GM18505 (cell line): ENCODE measurements around the gene PUM2.

Experiments
- ATAC-seq: cut with Tn5 transposase; IDR thresholded peaks from one replicate; pipeline ENCODE4 v1.9.1; 2021; ENCODE audit not compliant: unreplicated experiment
- POLR2A ChIP-seq: IDR thresholded peaks from 4 replicates; pipeline ENCODE4 v1.6.1; 2011; ENCODE audit warnings: borderline replicate concordance; ENCODE audit not compliant: insufficient read depth, insufficient read length; ENCODE audit errors: extremely low read depth

PUM2 gene

DNA sequence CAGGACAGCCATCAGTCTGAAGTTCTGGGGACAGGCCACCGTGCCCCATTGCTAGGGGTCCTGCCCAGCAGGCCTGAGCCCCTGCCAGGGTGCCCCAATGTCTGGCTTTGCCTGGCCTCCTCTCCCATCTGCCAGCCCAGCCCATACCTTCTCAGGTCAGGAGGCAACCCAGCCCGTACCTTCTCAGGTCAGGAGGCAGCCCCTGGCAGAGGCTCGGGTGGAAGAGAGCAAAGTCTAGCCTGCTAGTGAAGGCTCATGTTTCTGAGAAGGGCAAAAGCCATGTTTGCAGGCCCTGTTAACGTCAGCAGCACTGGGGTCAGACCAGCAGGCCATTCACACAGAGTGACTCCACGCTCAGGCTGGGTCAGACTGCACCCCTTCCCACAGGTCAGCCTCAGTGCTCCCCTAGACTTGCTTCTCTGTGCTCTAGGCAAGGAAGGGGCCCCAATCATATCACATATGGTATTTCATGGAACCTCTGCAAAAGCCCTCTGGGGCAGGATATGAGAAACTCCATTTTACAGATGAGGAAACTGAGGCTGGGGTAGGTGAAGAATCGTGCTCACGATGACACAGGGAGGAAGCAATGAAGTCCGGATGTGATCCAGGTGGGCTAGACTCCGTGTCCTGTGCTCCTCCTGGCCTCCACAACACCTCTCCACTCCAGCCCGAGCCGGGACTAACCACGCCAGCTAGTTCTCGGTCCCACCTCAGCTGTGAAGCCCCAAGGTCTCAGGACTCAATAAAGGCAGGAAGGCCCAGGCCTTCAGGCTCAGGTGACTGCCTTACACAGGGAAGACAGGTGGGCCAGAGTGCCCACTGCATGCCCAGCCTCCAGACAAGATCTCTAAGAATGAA, 135.2 kb downstream of the PUM2 start:
- ATAC-seq, result no peak
- no peak for TF ChIP-seq POLR2A

DNA sequence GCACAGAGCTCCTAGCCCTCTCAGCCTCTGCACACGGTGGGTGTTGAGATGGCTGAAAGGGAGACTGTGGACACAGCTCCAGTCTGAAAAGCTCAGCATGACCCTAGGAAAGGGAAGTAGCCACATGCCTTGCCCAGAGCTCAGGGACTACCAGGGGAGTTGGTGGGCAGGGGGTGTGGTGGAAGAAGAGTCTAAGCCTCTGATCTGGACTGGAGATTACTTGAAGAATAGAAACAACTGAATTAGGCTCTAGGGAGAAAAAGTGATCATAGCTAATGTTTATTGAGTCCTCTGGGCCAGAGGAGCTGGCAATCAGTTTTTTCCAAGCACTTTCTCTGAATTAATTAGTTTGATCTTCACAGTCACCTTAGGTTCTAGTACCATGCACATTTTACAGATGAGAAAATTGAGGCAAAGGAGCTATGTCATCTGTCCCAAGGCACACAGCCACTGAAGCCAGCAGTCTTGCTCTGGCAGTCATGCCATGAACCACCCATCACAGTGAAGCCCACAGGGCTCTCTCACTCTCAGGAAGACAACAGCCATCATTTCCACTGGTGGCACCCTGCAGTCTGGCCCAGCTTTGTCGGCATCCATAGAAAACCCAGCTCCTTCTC, 136.0 kb downstream of the PUM2 start:
- no peak for TF ChIP-seq POLR2A
- ATAC-seq, result no peak

DNA sequence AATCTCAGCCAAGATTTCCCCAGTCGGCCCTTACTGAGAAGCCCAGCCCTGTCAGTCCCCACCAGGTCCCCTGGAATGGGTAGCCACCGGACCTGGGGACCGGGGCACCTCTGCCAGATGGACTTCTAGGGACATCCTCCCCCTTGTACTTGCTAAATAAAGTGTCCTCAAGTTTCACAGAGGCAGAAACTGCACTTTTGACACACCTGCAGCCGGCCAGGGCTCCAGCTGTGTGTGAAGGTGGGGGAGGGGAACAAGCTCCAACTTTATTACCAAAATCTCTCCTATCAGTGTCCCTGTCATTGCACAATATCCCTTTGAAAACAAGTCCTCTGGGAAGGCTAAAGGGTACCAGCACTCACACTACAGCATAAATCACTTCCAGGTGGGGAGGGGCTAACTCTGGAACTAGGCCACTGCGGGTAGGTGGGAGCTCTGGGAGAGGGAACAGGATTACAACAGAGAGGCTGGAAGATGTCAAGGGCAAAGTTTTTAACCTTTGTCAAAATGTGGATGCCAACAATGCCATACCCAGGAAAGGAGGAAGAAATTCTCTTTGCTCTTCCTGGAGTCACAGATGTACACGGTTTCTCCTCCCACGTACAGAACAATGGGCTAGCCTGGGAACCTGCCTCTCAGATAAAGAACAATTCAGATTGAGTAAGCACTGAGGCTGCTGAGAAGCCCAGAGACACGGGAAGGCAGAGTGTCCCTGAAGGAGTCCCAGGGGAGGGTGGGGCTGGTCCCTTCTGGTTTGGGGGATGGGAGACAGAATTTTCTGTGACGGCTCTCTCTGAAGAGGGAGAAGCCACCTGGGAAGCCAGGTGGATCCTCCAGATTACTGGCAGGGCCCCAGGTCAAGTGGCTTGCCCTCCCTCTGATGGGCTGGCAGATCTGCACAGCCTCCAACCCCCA, 136.7 kb downstream of the PUM2 start:
- TF ChIP-seq POLR2A, result no peak
- no peak for ATAC-seq

DNA sequence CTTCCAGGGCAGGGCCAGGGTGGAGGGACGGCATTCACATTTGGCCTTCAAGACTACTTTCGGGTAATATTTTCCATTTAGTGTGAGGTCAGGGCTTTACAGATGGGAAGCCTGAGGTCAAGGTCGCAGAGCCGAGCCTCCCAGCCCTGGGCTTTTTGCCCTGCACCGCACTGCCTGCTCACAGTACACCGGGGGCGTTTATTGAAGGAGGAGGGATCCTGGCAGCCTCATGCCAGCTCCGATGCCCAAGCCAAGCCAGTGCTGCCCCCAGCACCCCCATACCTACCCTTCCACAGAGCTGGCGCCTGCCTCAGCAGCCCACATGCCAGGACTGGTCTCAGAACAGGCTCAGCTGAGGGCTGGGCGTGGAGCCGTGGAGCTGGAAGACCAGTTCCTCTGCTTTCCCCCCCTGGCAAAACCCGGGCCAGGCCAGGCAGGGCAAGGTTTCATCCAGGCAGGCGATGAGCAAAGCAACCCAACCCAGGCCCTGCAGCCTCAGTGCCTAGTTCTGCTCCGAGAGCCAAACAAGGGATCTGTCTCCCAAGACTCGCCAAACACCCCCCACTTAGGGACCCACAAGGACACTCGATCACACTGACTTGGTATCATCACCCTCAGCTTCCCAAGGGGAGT, 137.7 kb downstream of the PUM2 start:
- no peak for ATAC-seq
- no peak for TF ChIP-seq POLR2A

DNA sequence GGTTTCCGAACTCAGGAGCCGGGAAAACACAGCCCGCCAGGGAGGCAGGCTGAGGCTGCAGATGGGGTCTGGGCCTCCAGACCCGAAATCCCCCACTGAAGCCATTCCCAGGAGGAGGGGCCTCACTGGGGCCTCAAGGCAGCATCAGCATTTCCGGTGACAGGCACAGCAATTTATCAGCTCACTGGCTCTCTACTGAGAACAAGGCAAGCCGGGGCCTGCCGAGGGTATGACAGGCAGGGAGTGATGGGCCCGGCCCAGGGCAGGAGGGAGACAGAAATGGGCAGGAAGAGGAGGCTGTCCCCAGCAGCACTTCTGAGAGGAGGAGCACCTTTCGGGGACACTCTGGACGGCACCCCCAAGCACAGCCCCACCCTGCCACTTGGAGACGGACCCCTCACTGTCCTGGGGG, 138.2 kb downstream of the PUM2 start:
- peak; percentile 44 for ATAC-seq
- TF ChIP-seq POLR2A, result peak; percentile 44

DNA sequence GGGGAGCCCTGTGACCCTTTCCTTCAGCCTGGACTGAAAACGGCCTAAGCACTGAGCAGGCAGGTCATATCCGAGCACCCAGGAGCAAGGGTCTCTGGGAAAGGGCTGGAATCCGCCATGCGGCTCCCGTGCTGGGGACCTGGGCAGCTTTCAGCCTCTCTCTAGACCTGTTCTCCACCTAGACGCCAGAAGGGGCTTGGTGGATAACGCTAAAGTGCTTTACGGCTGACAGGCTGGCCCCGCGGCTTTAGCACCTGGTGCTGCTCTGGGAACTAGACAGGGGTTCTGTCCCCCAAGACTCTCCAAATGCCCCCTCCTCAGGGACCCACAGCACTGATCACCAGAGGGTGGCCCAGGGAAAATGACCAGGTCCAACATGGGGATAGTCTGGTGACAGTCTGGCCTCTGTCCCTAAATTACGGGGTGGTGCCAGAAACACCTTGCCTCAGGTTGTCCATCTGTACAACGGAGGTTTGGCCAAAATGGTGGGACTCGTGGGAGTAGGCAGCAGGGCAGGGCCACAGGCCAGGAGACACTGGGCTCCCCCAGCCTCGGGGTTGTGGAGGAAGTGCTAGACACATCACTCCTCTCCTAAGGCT, 138.7 kb downstream of the PUM2 start:
- ATAC-seq, result peak; percentile 19
- TF ChIP-seq POLR2A, result no peak

DNA sequence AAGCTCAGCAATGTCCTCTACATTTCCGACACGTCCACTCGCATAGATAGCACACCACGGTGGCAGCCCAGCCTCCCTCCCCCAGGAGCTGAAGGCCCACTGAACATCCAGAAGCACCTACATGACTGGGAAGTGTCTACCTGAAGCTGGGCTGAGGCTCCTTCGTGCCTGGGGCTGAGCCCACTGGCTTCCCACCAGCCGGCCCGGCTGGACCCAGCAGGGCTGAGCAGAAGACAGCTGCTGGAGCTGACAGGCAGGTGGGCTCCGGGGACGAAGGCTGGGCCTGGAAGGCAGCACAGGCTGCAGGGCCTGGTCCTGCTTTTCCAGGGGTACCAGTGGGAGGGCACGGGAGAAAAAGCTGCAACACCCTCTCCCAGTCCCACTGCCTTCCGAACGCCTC, 139.2 kb downstream of the PUM2 start:
- TF ChIP-seq POLR2A, result no peak

DNA sequence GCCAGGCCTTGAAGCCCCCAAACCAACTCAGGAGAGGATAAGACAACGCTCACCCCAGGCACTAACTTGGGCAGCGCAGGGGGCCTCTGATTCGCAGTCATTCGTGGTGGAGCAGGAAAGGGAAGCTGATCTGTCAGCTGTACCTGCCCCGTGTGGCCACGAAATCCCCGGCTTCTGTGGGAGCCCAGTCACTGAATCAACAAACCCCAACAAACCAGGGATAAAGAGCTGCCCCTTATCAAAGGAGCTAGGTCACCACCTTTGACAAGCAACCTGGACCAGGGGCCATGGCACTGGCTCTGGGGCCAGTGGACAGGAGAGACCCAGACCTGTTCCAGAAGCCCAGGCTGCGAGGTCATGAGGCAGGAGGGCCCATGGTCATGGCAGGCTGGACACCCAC, 140.2 kb downstream of the PUM2 start:
- no peak for TF ChIP-seq POLR2A
- ATAC-seq, result no peak

More for the DNA sequence above, 139.2 kb downstream of the PUM2 start:
- no peak for ATAC-seq

DNA sequence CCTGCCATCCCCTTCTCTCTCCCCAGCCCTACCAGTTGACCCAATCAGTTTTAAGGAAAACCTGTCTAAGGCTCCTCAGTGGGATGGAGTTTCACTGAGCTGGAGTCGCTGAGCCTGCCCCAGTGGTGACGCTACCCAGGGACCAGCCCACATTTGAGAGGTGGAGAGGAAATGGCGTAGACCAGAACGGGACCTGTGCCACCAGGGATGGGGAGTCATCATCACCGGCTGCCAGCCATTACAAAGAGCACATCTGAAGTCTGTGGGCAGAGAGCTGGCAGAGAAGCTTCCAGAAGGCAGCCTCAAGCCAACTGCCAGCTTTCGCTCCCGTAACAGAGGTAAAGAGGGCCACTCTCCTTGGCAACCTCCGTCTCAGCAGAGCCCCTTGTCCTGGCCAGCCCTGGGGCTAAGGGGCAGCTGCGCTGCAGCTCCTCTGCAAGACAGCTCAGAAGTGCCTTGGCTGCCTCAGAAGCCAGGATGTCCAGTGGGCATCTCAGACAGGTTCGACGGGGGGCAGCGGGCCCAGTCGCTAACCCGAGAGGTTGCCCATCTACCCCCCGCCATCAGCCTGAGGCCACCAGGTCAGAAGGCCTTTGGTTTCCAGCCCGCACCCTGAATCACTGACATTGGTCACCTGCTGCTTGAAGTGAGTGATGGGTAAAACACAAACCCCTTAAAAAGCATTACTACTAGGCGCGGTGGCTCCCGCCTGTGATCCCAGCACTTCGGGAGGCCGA, 141.1 kb downstream of the PUM2 start:
- TF ChIP-seq POLR2A, result no peak
- ATAC-seq, result no peak

DNA sequence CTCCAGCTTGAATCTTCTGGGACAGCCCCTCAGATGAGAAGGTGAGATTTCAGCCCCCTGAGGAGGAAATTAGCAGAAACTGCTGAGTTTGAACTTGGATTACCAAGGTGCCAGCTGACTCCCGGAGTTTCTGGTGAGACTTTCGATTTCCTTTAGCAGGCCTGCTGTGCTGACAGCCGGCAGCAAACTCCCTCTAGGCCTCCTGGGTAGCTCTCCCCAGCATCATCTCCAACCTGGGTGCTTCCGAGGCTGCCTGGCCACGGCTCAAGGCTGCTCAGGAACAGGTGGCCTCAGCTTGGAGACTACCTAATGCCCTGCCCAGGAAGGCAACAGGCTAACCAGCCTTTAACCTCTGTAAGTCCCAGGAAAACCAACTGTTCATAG, 142.2 kb downstream of the PUM2 start:
- ATAC-seq, result no peak
- no peak for TF ChIP-seq POLR2A

DNA sequence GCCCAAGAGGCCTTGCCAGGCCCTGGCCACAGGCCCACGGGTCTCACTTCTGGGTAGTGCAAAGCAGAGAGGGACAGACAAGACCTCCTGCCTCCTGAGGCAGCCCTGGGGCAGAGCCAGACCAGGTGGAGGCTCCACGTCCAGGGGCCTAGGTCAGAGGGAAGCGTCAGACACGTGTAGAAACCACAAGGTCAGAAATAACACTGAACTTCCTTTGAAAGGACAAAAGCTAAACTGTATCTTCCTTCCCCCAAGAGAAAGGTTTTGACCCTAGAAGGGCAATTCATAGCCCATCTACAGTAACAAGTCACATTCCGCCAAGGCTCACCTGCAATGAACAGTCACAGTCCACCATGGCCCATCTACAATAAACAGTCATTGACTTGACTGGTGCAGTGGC, 143.6 kb downstream of the PUM2 start:
- TF ChIP-seq POLR2A, result no peak
- ATAC-seq, result no peak

DNA sequence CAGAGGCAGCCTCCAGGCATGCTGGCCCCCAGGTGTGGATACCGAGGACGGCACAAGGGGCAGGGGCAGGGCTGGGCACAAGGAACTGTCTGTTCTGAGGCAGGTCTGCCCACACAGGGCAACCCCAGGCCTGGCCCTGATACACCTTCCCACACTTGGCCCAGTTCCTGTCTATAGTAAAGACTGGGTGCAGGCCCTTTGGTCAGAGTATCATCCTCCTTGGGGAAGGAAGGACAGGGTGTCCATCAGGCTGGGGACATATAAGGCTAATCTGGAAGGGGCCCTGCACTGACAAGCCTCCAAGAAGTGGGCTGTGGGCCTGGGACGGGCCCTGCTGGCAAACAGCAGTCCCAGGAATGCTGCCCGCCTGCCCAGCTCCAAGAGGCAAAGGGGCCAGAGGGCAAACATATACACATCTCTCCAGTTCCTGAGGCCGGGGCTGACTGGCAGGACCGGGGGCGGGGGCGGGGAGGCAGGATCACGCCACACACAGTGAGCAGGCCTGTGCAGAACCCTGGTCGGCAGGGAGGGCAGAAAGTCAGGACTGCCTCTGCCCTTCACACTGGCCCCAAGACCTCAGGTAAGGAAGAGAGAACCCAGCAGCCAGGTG, 144.6 kb downstream of the PUM2 start:
- no peak for ATAC-seq
- TF ChIP-seq POLR2A, result no peak
